ENCODE measurements around the gene ZRANB1. TPM values are rescaled to one million over a fixed set of nuclear protein-coding genes. Genes with fewer than 3 reads are reported as not detected.

ZRANB1 gene
- total RNA-seq, 1 donor from 2014 or later = 24.7 TPM

GRCh38 chr10:125011926-125012705 lies 70.2 kb downstream of the ZRANB1 start:
- H3K4me3 Mint-ChIP-seq (ENCODE audit: unreplicated experiment) = no peak overlapping the region
- H3K4me1 Mint-ChIP-seq (ENCODE audit: low read depth) = peaks cover 54% of the 10 kb centered on the region

GRCh38 chr10:125012851-125013528 lies 71.1 kb downstream of the ZRANB1 start:
- DNase-seq (ENCODE audit: low spot score) = no peak
- TF ChIP-seq CTCF (IDR thresholded peaks at IDR 0.05) = no peak
- H3K9me3 Mint-ChIP-seq (ENCODE audit: low read depth) = no peaks in the 10 kb centered on the region
- H3K27me3 Mint-ChIP-seq (ENCODE audit: low read depth) = no peaks in the 10 kb centered on the region
- H3K27ac Mint-ChIP-seq (ENCODE audit: unreplicated experiment) = no peak overlapping the region
- no peak overlapping the region for H3K4me3 Mint-ChIP-seq (ENCODE audit: unreplicated experiment)
- H3K36me3 Mint-ChIP-seq (ENCODE audit: low read depth) = peaks cover 4% of the 10 kb centered on the region
- peaks cover 54% of the 10 kb centered on the region for H3K4me1 Mint-ChIP-seq (ENCODE audit: low read depth)

More at GRCh38 chr10:125011926-125012705, 70.2 kb downstream of the ZRANB1 start:
- DNase-seq (ENCODE audit: low spot score) = peak; percentile 74
- H3K36me3 Mint-ChIP-seq (ENCODE audit: low read depth) = peaks cover 4% of the 10 kb centered on the region
- H3K27me3 Mint-ChIP-seq (ENCODE audit: low read depth) = no peaks in the 10 kb centered on the region
- no peak for TF ChIP-seq CTCF (IDR thresholded peaks at IDR 0.05)
- H3K27ac Mint-ChIP-seq (ENCODE audit: unreplicated experiment) = peak overlapping the region; percentile 8
- no peaks in the 10 kb centered on the region for H3K9me3 Mint-ChIP-seq (ENCODE audit: low read depth)

GRCh38 chr10:125013529-125013872 lies 71.6 kb downstream of the ZRANB1 start:
- no peaks in the 10 kb centered on the region for H3K9me3 Mint-ChIP-seq (ENCODE audit: low read depth)
- no peak overlapping the region for H3K4me3 Mint-ChIP-seq (ENCODE audit: unreplicated experiment)
- peaks cover 54% of the 10 kb centered on the region for H3K4me1 Mint-ChIP-seq (ENCODE audit: low read depth)
- H3K27me3 Mint-ChIP-seq (ENCODE audit: low read depth) = no peaks in the 10 kb centered on the region
- H3K27ac Mint-ChIP-seq (ENCODE audit: unreplicated experiment) = peak overlapping the region; percentile 0
- TF ChIP-seq CTCF (IDR thresholded peaks at IDR 0.05) = no peak
- no peak for DNase-seq (ENCODE audit: low spot score)
- peaks cover 4% of the 10 kb centered on the region for H3K36me3 Mint-ChIP-seq (ENCODE audit: low read depth)

- TF ChIP-seq CTCF (IDR thresholded peaks at IDR 0.05) = no peak
- Mint-ChIP-seq H3K27me3 (ENCODE audit: low read depth) (no peaks in the 10 kb centered on the region), H3K27ac (ENCODE audit: unreplicated experiment) (peak overlapping the region; percentile 41), H3K9me3 (ENCODE audit: low read depth) (no peaks in the 10 kb centered on the region), H3K4me3 (ENCODE audit: unreplicated experiment) (no peak overlapping the region), H3K4me1 (ENCODE audit: low read depth) (peaks cover 54% of the 10 kb centered on the region), H3K36me3 (ENCODE audit: low read depth) (peaks cover 4% of the 10 kb centered on the region)
- no peak for DNase-seq (ENCODE audit: low spot score)
These were observed 72.3 kb downstream of the ZRANB1 start for GRCh38 chr10:125014086-125014830.

- no peak for DNase-seq (ENCODE audit: low spot score)
- no peaks in the 10 kb centered on the region for H3K27me3 Mint-ChIP-seq (ENCODE audit: low read depth)
- no peak overlapping the region for H3K4me3 Mint-ChIP-seq (ENCODE audit: unreplicated experiment)
- H3K9me3 Mint-ChIP-seq (ENCODE audit: low read depth) = peaks cover 4% of the 10 kb centered on the region
- no peak for TF ChIP-seq CTCF (IDR thresholded peaks at IDR 0.05)
- H3K4me1 Mint-ChIP-seq (ENCODE audit: low read depth) = peaks cover 54% of the 10 kb centered on the region
- H3K27ac Mint-ChIP-seq (ENCODE audit: unreplicated experiment) = no peak overlapping the region
- H3K36me3 Mint-ChIP-seq (ENCODE audit: low read depth) = peaks cover 9% of the 10 kb centered on the region
These were observed 73.0 kb downstream of the ZRANB1 start for GRCh38 chr10:125014836-125015355.

Measured in chondrocyte (in vitro differentiated cells).